KOPT-K1 (cell line): ENCODE results near the gene PTH2.
"Not testable (repeated sequence)": the region's sequence is repeated elsewhere in the genome, so short reads cannot be mapped to it uniquely, and the experiment has no call there.

Source experiments
- H3K27ac ChIP-seq: fragments of 200-600 bp; sonication (generic); 2 replicates; pipeline ENCODE4 v1.5.1; 2016; ENCODE audit warnings: antibody characterized with exemption, mild to moderate bottlenecking, low read depth, low read length; ENCODE audit not compliant: poor library complexity, severe bottlenecking
- H3K36me3 ChIP-seq: fragments of 200-600 bp; sonication (generic); 2 replicates; pipeline ENCODE4 v1.5.1; 2017; ENCODE audit warnings: antibody characterized with exemption, mild to moderate bottlenecking, low read length, moderate library complexity; ENCODE audit not compliant: insufficient read depth
- H3K9me3 ChIP-seq: fragments of 200-600 bp; sonication (generic); 2 replicates; pipeline ENCODE4 v1.5.1; 2017; ENCODE audit warnings: antibody characterized with exemption, low read length, mild to moderate bottlenecking; ENCODE audit not compliant: insufficient read depth, poor library complexity, severe bottlenecking

Gene PTH2

DNA sequence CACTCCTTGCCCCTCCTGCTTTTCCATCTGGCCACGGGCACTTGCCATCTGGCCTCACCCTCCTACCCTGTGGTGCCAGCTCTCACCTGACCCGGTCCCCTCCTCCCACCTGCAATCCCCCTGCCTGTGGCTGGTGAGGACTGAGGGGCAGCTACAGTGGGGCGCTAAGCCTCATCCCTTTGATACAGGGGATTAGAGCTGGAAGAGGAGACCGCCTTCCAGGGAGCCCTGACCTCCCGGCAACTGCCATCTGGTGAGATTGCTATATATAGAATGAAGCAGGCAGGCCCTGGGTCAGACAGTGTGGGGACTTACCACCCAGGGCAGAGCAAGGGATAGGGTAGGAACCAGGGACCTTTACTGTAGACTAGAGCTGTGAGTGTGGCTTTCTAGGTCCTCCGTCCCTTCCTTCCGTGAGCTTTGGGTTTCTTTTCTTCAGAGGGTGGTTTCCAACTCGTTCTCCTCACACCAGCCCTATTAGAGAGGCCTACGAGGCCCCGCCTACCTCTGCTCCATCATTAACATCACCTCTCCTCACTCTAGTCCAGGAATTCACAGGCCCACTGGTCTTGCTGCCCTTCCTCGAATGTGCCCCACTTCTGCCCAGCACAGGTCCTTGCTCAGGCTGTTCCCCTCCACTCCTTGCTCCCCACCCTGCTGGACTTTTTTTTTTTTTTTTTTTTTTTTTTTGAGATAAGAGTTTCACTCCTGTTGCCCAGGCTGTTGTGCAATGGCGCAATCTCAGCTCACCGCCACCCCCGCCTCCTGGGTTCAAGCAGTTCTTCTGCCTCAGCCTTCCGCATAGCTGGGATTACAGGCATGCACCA is 27.4 kb downstream of the PTH2 start:
- no peaks in the 10 kb centered on the region for H3K36me3 ChIP-seq
- no peaks in the 10 kb centered on the region for H3K9me3 ChIP-seq
- H3K27ac ChIP-seq = no peak overlapping the region

DNA sequence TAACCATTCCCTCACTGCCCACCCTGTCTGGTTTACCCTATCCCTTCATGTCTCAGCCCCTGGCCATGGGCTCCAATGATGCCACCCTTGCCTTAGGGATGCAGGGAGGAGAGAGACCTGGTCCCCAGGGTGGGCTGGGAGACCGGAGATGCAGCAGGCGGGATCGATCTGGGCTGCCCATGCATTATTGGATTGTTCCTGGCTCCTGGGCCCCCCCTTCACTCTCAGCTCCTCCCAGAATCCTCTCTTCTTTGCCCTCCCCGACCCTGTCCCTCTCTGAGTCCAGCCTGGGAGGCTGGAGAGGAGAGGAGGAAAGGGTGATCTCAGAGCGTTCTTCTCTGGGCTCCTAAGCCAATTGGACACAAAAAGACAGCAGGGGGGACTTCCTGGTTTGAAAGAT is 29.4 kb downstream of the PTH2 start:
- Histone ChIP-seq H3K36me3 (no peaks in the 10 kb centered on the region), H3K27ac (no peak overlapping the region), H3K9me3 (no peaks in the 10 kb centered on the region)

DNA sequence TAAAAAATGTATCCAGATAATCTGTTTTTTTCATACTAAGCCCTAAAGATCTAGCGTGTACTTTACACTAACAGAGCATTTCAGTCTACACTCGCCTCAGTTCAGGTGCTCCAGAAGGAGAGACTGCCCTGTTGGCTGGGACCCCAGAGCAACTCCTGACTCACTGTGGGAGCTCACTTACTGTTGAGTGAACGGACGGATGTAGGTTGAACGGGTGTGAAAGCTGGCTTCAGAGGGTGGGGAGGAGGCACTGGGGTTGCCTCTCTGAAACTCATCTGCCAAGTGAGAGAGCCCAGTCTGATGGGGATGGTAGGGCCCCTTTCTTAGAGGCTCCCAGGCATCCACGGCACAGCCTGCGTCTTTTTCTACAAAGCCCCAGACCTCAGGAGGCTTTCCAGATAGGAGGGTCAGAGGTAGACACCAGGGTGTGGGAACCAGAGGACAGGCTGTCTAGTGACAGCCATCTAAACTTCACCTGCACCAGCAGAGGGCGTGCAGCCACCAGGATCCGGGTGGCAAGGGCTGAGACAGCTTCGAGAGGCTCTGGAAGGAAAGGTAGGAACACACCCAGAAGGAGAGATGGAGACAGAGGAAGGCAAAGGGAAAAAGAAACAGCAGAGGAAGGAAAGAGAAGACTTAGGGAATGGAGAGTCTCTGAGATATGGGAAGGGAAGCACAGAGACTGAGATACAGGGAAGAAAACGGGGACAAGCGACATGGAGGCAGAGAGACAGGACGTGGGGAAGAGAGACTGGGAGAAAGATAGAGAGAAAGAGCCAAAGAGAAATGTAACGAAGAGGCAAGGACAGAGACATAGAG is 31.5 kb downstream of the PTH2 start:
- Histone ChIP-seq H3K9me3 (no peaks in the 10 kb centered on the region), H3K36me3 (no peaks in the 10 kb centered on the region), H3K27ac (no peak overlapping the region)

DNA sequence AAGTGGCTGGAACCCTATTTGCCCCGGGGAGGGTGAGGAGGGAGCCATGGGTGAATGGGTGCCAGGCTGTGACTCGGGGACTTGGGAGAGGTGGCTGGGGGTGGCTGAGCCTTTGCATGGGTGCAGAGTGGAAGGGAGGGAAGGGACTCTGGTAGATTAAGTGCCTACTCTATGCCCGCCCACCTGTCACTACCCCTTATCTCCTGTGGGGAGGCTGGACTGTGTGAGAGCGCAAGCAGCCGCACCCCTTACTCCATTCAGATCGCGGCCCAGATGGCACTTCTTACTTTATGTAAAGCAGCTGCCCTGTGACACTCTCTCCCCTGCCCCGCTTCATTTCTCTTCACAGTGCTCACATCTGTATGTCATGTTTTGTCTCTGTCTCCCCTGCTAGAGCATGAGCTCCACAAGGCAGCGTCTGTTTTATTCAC is 32.3 kb downstream of the PTH2 start:
- Histone ChIP-seq H3K9me3 (no peaks in the 10 kb centered on the region), H3K27ac (no peak overlapping the region), H3K36me3 (no peaks in the 10 kb centered on the region)

DNA sequence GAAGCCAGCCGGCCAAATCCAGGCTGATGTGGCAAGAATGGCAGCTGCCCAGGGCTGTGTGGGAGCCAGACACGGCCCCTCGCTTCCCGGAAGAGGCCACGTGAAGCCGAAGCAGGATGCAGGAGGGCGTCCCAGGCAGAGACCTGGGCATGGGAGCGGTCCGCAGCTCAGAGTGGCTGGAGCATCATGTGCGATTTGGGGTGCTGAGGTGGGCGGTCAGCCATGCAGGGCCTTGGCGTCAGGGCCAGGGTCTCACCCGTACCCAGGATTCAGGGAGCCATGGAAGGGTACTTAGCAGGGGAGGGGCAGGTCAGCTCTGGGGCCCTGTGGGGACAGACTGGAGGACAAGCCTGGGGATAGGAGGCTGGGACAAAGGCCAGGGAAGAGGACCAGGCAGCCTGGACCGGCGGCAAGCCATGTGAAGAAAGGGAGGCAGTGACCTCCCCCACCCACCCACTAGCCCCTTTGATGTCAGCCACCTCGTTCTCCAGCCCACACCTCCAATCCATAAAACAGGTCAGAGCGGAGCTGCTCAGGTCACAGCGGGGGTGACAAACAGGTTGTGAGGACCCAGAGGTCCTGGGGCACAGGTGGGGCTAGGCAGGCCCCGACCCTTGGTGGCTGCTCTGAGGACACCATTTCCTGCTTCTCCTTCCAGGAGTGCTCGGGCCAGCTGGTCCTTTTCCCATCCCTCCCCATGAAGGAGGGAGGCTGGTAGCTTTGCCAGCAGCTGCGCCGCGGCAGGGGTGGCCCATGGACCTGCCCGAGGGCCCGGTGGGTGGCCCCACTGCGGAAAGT is 32.9 kb downstream of the PTH2 start:
- no peak overlapping the region for H3K27ac ChIP-seq
- no peaks in the 10 kb centered on the region for H3K9me3 ChIP-seq
- H3K36me3 ChIP-seq = no peaks in the 10 kb centered on the region

DNA sequence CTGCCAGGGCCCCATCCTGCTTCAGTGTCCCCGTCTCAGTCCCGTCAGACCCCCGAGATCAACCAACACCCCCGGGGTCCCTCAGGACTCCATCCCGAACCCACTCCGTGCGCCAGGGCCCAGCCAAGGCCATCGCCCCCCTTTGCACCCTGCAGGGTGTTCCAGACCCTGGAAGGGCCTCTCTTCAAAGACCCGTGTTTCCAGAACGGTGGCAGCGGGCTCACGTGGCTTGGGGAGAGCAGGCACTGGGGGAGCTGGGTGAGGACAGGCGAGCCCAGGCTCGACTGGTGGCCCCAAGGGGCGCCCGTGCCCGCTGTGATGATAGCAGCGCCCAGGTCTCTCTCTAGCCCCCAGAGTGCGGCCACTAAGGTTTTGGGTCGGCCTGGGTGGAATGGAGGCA is 33.8 kb downstream of the PTH2 start:
- Histone ChIP-seq H3K27ac (no peak overlapping the region), H3K9me3 (no peaks in the 10 kb centered on the region), H3K36me3 (no peaks in the 10 kb centered on the region)

DNA sequence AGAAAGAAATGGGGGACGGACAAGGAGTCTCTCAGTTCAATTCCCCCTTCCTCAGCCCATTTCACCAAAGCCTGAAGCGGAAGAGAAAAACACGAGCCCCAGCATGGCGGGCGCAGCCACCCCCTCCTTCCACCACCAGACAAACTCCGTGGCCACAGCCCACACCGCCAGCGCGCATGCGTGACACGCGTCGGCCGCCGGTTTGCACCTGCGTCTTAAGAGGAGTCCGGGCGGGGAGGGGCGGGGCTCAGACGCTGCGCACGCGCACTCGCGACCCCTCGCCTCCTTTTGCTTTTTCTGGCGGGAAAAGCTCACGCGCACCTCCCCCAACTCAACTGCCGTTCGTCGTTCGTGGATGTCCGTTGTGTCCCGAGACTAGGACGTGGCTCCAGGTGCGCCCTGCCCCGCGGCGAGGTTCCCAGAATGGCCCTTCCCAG is 35.3 kb downstream of the PTH2 start, which contains the start of gene KASH5:
Gene KASH5, plus strand, starts transcription at position 314 of the 437 bp plus-strand sequence. CDS start 2,635 bp downstream, outside the sequence.
- H3K36me3 ChIP-seq = no peaks in the 10 kb centered on the region
- peaks cover 6% of the 10 kb centered on the region for H3K9me3 ChIP-seq
- no peak within 1 kb of the TSS for H3K27ac ChIP-seq

DNA sequence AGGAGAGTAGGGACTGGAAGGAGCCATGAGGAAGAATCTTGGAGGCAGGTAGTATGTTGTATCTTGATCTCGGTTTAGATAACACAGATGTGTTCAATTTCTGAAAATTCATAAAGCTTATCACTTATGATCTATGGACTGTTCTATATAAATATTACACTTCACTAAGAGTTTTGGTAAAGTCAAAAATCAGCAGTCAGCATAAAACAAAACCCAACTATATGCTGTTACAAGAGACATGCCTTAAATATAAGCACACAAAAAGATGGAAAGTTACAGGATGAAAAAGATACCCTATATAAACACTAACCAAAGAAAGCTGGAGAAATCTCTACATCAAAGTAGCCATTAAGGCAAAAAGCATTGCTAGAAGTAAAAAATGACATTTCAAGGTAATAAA is 39.6 kb downstream of the PTH2 start:
- no peak overlapping the region for H3K27ac ChIP-seq
- H3K36me3 ChIP-seq = no peaks in the 10 kb centered on the region
- peaks cover 18% of the 10 kb centered on the region for H3K9me3 ChIP-seq

DNA sequence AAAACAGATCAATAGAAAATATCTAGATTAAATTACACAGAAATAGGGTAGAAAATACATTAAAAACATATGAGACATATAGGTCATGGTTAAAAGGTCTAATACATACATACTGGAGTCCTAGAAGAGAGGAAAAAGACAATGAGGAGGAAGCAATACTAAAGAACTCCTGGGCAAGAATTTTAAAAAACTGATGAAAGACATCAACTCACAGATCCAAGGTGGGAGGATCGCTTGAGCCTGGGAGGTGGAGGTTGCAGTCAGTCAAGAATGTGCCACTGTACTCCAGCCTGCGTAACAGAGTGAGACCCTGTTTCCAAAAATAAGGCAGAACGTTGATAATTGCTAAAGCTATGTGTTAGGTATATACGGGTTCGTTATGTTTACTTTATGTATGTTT is 40.6 kb downstream of the PTH2 start:
- Histone ChIP-seq H3K27ac (no peak overlapping the region), H3K36me3 (no peaks in the 10 kb centered on the region), H3K9me3 (peaks cover 18% of the 10 kb centered on the region)

DNA sequence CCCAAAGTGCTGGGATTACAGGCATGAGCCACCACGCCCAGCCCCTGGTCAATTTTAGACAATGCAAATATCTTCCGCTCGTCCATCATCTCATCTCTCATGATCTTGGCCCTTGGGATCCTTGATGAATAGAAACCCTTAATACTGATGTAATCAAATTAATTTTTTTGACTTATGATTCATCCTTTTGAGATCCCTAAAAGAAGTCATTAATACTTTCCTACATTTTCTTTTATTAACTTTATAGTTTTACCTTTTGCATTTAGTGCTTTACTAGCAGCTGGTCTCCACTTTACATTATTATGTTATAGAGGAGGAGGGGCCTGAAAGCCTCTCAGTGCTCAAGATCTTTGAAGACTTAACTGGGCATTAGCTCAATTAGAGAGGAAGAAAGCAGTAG is 42.9 kb downstream of the PTH2 start:
- H3K36me3 ChIP-seq = no peaks in the 10 kb centered on the region
- peaks cover 18% of the 10 kb centered on the region for H3K9me3 ChIP-seq
- no peak overlapping the region for H3K27ac ChIP-seq

DNA sequence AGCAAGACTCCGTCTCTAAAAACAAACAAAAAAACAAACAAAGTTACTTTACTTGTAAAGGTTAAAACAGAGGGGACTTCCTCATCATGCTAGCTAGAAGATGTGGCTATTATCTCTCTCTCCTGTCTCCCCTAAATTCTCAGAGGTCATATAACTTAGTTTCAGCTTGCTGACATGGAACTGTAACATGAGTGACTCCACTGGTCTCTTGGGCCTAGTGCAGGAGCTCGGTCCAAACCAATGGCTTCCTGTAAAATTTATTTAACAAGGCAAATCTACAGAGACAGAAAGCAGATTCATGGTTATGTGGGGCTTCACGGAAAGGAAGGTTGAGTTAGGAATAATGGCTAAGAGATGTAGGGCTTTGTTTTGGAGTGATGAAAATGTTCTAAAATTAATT is 44.7 kb downstream of the PTH2 start:
- Histone ChIP-seq H3K27ac (no peak overlapping the region), H3K36me3 (no peaks in the 10 kb centered on the region), H3K9me3 (peaks cover 15% of the 10 kb centered on the region)

DNA sequence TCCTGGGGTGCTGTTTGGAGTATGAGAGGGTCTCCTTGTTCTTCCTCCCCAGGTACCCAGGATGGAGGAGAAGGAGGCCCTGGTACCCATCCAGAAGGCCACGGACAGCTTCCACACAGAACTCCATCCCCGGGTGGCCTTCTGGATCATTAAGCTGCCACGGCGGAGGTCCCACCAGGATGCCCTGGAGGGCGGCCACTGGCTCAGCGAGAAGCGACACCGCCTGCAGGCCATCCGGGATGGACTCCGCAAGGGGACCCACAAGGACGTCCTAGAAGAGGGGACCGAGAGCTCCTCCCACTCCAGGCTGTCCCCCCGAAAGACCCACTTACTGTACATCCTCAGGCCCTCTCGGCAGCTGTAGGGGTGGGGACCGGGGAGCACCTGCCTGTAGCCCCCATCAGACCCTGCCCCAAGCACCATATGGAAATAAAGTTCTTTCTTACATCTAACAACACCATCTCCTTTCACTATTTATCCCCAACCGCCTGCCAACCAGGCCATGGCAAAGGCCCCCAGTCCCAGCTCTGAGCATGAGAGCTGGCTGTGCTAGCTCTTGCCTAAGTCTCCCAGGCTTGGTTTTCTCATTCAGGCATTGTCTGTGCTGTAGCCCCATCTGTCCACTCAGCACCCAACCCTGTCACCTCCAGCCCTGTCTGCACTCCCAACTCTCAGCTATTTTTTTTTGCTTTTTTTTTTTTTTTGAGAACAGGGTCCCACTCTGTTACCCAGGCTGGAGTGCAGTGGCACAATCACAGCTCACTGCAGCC is 48.4 kb downstream of the PTH2 start:
- H3K9me3 ChIP-seq = peaks cover 6% of the 10 kb centered on the region
- H3K27ac ChIP-seq = no peak overlapping the region
- H3K36me3 ChIP-seq = no peaks in the 10 kb centered on the region

DNA sequence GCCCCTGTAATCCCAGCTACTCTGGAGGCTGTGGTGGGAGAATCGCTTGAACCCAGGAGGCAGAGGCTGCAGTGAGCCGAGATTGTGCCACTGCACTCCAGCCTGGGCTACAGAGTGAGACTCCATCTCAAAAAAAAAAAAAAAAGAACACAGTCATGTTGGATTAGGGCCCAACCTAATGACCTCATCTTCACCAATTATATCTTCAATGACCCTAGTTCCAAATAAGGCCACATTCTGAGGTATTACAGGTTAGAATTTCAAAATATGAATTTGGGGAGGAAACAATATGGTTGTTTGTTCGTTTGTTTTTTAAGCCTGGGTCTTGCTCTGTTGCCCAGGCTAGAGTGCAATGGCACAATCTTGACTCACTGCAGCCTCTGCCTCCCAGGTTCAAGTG is 50.1 kb downstream of the PTH2 start:
- H3K36me3 ChIP-seq, H3K27ac ChIP-seq: not testable (repeated sequence)

More for the DNA sequence above, 50.1 kb downstream of the PTH2 start:
- H3K9me3 ChIP-seq = peaks cover 19% of the 10 kb centered on the region
